Fibroblast of mammary gland (primary cell): ENCODE data around the gene VASN.
"Not testable (repeated sequence)": the region's sequence is repeated elsewhere in the genome, so short reads cannot be mapped to it uniquely, and the experiment has no call there.

Experiments used
- DNase-seq: peaks from one replicate; pipeline ENCODE4 v3.0.0-alpha.2; 2010; ENCODE audit warnings: low read depth
- H3K4me3 ChIP-seq: 2 replicates; pipeline ENCODE4 v1.5.1; 2011; ENCODE audit warnings: low read depth, mild to moderate bottlenecking, low read length, moderate library complexity; ENCODE audit not compliant: control insufficient read depth
- CTCF ChIP-seq: conservative IDR thresholded peaks from 2 replicates; pipeline ENCODE4 v1.5.1; 2011; ENCODE audit warnings: low read depth, low read length, inconsistent platforms; ENCODE audit not compliant: control insufficient read depth, insufficient read depth

The VASN gene

GRCh38 chr16:4332623-4333307 is 38.9 kb upstream of the VASN start:
- TF ChIP-seq CTCF, result no peak
- H3K4me3 ChIP-seq, result no peak overlapping the region
- DNase-seq, result no peak

DNA sequence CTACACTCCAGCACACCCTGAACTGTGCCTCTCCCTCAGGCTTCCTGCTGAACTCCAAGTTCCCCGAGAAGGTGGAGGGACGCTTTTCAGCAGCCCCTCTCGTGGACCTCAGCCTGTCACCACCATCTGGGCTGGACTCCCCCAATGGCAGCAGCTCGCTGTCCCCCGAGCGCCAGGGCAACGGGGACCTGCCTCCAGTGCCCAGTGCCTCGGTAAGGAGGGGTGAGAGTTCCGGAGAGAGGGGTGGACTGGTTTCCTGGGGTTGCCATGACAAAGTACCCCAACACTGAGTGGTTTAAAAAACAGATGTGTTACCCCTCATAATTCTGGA is 38.4 kb upstream of the VASN start:
- H3K4me3 ChIP-seq, result no peak overlapping the region
- DNase-seq, result no peak
- no peak for TF ChIP-seq CTCF

GRCh38 chr16:4333714-4334113 is 37.9 kb upstream of the VASN start:
- H3K4me3 ChIP-seq, DNase-seq: not testable (repeated sequence)

DNA sequence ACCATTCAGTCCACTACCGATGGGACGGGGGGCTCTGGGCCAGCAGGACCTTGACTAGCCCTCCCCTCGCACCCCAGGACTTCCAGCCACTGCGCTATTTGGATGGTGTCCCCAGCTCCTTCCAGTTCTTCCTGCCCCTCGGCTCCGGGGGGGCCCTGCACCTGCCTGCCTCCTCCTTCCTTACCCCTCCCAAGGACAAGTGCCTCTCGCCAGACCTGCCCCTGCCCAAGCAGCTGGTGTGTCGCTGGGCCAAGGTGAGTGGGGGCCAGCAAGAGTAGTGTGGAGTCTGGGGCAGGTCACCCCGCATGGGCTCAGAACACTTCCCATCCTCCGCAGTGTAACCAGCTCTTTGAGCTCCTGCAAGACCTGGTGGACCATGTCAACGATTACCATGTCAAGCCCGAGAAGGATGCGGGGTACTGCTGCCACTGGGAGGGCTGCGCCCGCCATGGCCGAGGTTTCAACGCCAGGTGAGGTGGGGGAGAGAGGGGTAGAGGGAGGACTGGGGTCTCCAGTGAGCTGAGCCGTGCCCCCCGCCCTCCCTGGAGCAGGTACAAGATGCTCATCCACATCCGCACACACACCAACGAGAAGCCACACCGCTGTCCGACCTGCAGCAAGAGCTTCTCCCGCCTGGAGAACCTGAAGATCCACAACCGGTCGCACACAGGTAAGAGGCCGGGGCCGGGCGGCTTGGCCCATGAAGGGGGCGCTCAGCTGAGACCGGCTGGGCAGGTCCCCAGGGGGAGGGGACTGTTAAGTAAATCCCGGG is 36.7 kb upstream of the VASN start:
- TF ChIP-seq CTCF, result no peak
- H3K4me3 ChIP-seq, result no peak overlapping the region
- DNase-seq, result no peak

DNA sequence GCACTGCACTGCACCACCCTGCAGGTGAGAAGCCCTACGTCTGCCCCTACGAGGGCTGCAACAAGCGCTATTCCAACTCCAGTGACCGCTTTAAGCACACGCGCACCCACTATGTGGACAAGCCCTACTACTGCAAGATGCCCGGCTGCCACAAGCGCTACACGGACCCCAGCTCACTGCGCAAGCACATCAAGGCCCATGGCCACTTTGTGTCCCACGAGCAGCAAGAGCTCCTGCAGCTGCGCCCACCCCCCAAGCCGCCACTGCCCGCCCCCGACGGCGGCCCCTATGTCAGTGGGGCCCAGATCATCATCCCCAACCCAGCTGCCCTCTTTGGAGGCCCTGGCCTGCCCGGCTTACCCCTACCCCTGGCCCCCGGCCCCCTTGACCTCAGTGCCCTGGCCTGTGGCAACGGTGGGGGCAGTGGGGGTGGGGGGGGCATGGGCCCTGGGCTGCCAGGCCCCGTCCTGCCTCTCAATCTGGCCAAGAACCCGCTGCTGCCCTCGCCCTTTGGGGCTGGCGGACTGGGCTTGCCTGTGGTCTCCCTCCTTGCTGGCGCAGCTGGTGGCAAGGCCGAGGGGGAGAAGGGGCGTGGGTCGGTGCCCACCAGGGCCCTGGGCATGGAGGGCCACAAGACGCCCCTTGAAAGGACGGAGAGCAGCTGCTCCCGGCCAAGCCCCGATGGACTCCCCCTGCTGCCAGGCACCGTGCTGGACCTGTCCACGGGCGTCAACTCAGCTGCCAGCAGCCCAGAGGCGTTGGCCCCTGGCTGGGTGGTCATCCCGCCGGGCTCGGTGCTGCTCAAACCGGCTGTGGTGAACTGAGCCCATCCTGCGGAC is 34.7 kb upstream of the VASN start:
- H3K4me3 ChIP-seq, result no peak overlapping the region
- no peak for DNase-seq
- no peak for TF ChIP-seq CTCF

DNA sequence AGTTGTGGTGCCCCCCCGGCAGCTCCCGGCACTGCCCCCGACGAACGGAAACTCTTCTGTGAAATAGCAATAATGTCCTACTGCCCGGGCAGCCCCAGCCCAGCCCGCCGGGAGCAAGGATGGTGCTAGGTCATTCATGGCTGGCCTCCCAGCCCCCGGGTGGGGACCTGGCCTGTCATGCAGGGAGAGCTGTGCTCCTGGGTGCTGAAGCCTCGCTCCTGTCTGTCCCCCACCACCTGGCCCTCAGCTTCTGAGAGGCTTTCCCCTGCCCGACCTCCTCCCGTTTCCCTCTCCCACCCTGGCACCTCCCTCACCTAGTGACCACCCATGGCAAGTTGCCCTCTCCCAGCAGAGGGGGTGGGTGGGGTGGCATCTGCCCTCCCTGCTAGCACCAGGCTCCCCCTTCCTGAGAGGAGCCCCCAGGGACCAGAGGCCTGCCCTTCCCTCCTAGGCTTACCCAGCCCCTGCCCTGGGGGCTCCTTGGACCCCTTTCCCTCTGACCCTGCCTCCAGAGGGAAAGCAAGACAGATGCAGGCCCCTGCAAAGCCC is 34.0 kb upstream of the VASN start:
- no peak for TF ChIP-seq CTCF
- H3K4me3 ChIP-seq, result no peak overlapping the region
- DNase-seq, result no peak
